Posterior cingulate gyrus (tissue), 11 donors: Measurements from ENCODE around the gene FGF22.

Experiments used
- DNase-seq, 10 donors: peaks; one replicate each; pipeline versions ENCODE4 v3.0.0 to v3.0.0-alpha.2; 2020 to 2021; ENCODE audit warnings: mixed read lengths in 3 of 10
- intact Hi-C: fragments of 100-400 bp; cut with DNase I; formaldehyde crosslinking; loops from one replicate; pipeline ENCODE4 v1.15.1; 2023

FGF22 gene

GRCh38 chr19:640606-641189 lies 1.0 kb downstream of the FGF22 start:
- DNase-seq, result no peak
- intact Hi-C loops, result no loop called here

- no peak for DNase-seq
- intact Hi-C loops, result no loop called here
These were observed 2.0 kb downstream of the FGF22 start for GRCh38 chr19:641702-642101.

GRCh38 chr19:642767-643727 lies 3.4 kb downstream of the FGF22 start:
- no peak for DNase-seq
- intact Hi-C loops, result no loop called here

GRCh38 chr19:643736-644135 lies 4.1 kb downstream of the FGF22 start:
- intact Hi-C loops, result no loop called here
- no peak for DNase-seq

- no peak for DNase-seq
- intact Hi-C loops, result no loop called here
These were observed 4.7 kb downstream of the FGF22 start for GRCh38 chr19:644363-644762.

GRCh38 chr19:644789-645188 lies 5.1 kb downstream of the FGF22 start:
- intact Hi-C loops, result no loop called here
- DNase-seq, result no peak

GRCh38 chr19:645912-646778 lies 6.5 kb downstream of the FGF22 start:
- intact Hi-C loops, result no loop called here
- DNase-seq, result no peak

GRCh38 chr19:646779-647565 lies 7.3 kb downstream of the FGF22 start:
- intact Hi-C loops, result no loop called here
- no peak for DNase-seq

GRCh38 chr19:647566-648284 lies 8.0 kb downstream of the FGF22 start:
- no peak for DNase-seq
- intact Hi-C loops, result no loop called here

- DNase-seq, result no peak
These were observed 8.6 kb downstream of the FGF22 start for GRCh38 chr19:648305-648704.

GRCh38 chr19:648904-649801 lies 9.5 kb downstream of the FGF22 start:
- no peak for DNase-seq
- intact Hi-C loops, result no loop called here

More at GRCh38 chr19:648305-648704, 8.6 kb downstream of the FGF22 start:
- intact Hi-C loops, result no loop called here

GRCh38 chr19:650121-650520 lies 10.4 kb downstream of the FGF22 start:
- intact Hi-C loops, result no loop called here
- DNase-seq, result no peak

- intact Hi-C loops, result no loop called here
- DNase-seq, result no peak
These were observed 11.6 kb downstream of the FGF22 start for GRCh38 chr19:651114-651818.

- DNase-seq, result no peak
- intact Hi-C loops, result no loop called here
These were observed 12.3 kb downstream of the FGF22 start for GRCh38 chr19:651991-652390.

GRCh38 chr19:652467-653389 lies 13.0 kb downstream of the FGF22 start:
- intact Hi-C loops, result no loop called here
- DNase-seq, result no peak

- intact Hi-C loops, result no loop called here
- DNase-seq, result no peak
These were observed 13.7 kb downstream of the FGF22 start for GRCh38 chr19:653425-653824.

GRCh38 chr19:655691-656090 lies 16.0 kb downstream of the FGF22 start:
- no peak for DNase-seq
- intact Hi-C loops, result no loop called here
